Measurements from ENCODE around the gene ENGASE.

Gene ENGASE

GRCh38 chr17:79091226-79091670, 16.6 kb downstream of the ENGASE start:
- DNase-seq (ENCODE audit: low spot score) = no peak

DNA sequence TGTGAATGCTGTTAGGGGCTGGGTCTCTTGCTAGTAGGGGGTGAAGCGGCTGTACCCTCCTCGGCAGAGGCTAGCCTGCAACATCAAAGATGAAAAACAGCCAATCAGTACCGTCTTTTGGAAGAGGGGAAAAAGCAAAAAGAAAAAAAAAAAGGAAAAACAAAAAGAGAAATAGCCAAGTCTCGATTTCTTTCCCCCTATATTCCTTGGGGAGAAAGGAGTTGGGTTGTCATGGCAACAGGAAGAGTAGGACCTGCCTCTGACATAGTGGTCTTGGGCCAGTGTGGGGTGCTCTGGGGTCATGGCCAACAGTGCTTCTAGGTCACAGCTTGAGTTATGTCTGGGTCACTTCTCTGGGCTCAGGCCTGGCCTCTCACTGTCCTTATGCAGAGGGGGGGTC, 17.9 kb downstream of the ENGASE start:
- DNase-seq (ENCODE audit: low spot score) = no peak

DNA sequence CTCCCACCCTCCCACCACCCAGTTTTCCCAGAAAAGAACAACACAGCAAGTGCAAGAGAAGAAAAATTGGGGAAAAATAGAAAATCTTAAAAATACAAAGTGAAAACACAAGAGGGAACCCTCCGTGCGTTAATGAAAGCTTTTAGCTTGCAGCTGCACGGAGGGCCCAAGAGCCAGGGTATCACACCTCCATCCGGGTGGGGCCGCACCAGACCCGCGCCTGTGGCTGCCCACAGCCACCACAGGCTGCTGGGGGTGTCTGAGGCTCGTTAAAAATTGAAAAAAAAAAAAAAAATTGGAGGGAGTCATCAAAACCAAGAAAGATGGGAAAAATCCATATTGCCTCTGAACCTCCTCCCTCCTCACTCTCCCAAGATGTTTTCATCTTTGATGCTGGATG, 18.6 kb downstream of the ENGASE start:
- no peak for DNase-seq (ENCODE audit: low spot score)

- no peak for DNase-seq (ENCODE audit: low spot score)
Measured at GRCh38 chr17:79094261-79094660, 19.6 kb downstream of the ENGASE start.

DNA sequence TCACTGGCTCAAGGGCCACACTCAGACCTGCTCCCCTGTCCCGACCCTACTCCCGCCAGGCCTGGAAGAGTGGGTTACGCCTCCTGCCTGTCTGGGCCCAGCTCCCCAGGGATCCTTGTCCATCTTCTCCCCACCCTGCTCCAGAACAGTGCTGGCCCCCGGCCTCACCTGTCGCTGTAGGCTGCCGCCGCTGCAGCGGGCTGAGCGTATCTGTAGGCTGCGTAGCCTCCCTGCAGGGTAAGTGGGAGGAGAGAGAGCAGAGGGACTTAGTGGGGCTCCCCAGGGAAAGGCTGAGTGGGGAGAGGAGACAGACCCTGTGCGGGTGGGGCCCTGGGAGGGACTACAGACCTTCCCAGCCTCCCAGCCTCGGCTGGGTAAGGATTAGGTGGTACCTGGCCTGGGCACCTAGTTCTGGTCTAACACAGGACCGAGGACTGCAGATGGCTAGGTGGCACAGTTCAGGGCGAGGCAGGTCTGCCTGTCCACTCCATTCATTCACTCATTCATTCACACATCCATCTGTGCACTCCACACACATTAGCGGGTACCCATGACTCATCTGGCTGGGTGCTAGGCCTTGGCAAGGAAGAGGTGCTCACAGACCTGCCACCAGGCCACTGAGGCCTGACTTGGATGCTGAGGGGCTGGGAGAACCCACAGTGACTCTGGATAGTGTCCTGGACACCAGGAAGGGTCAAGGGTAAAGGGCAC, 20.9 kb downstream of the ENGASE start:
- DNase-seq (ENCODE audit: low spot score) = peak; percentile 26

DNA sequence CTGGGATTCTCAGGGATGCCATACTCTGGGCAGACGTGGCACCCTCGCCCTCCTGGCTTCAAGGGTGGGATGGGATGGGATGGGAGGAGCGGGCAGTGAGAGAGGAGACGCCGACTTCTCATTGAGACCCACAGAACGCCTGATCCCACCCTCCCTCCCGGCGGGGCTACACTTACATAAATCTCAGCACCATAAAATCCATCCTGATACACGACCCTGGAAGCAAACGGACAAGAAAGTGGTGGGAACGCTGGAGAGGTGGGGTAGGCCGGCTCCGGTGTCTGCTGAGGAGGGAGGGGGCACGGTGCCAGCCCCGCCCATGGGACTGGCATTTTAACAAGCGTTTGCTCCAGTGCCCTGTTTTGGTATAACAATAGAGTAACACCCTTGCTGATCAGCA, 21.9 kb downstream of the ENGASE start:
- no peak for DNase-seq (ENCODE audit: low spot score)

DNA sequence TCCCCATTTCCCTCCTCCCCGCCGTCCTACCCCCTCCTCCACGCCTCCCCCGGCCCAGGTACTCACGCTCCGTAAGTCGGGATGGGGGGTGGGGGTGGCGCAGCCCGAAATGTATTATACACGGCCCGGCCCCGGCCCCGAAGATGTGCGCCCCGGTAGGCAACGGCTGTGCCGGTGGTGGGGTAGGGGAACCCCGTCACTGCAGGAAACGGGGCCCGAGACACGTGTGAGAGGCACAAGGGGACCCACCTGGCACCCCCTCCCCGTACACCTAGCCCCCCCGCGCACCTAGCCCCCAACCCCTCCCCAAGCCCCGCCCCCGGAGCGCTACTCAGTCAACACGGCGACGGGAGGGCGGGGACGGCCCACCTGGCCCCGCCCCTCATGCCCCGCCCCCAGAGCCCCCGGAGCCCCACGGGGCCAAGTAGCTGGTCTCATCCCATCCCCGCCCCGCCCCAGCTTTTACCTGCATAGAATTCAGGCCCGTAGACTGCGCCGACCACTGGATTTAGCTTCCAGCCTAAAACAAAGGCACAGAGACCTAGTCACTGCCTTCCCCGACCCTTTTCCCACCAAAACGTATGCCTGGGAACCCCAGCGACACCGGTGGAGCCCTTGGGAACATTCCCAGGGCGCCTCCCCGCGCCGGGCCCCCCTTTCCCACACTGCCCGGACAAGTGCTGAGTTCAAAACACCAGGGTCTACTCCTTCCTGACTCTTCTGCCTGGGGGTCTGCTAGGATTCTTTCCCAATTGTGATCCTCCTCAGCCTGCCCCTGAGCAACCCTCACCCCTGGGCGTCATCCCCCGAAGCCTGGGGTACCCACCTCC, 22.8 kb downstream of the ENGASE start:
- no peak for DNase-seq (ENCODE audit: low spot score)

DNA sequence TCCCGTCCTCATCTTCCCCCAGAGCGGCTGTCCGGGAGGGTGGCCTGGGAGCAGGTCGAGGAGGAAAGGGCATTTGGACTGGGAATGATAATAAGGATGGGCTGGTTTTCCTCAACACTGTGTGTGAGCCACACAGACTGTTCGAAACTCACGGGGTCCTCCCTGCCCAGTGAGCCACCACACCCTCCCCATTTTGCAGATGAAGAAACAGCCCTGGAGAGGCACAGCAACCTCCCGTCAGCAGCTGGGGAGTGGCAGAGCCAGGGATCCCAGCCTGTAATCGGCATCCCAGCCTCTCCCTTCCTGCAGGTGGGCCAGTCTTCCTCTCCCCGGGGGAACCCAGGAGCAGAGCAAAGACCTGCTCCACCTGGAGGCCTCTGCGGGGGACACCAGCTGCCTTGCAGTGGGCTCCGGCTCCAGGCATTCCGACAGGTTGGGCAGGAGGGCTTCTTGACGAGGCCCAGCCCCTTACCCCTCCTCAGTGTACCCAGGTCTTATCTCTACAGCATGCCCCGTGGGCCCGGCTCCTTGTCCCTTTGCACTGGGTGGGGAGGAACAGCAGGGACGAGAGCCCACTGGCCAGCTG, 23.8 kb downstream of the ENGASE start:
- DNase-seq (ENCODE audit: low spot score) = no peak

DNA sequence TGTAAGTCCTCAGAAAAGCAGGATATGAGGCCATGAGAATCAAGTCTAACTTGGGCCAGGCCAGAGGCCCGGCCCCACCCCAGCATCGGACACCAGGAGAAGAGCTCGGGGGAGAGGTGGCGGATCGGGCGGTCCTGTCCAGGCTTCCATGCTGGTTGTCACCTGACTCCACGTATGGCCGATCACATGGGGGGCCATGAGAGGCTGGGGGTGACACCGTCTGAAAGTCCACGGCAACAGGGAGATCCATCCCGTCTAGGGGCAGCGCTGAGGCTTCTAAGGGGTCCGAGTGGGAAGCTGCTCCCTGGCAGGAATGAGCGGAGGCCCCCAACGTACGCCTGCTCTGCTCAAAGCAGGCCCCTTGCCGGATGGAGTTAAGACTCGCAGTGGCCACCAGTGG, 25.8 kb downstream of the ENGASE start:
- DNase-seq (ENCODE audit: low spot score) = no peak

DNA sequence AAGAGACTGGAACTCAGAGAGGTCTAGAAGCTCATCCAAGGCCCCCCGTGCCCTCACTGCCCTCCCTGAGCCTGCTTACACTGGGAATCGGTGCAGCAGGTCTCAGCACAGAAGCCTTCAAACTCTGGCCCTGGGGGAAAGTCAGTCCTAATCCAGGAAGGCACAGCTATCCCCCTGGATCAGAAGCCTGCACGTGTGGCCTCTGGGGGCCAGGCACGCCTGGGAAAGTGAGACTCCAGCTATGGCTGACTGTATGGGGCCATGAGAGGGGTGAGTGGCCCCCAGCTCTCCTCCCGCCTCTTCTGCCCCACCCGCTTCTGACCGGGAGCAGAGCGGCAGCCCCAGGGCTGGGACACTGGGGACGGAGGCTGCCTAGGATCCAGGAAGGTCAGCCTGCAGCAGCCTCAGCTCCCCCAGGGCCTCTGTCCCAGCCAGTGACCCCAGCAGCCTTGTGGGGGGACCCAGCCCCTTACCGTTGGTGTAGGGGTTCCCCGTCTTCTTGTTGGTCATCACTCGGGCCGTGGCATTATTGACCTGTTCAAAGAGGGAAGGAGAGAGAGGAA, 26.6 kb downstream of the ENGASE start:
- DNase-seq (ENCODE audit: low spot score) = no peak

DNA sequence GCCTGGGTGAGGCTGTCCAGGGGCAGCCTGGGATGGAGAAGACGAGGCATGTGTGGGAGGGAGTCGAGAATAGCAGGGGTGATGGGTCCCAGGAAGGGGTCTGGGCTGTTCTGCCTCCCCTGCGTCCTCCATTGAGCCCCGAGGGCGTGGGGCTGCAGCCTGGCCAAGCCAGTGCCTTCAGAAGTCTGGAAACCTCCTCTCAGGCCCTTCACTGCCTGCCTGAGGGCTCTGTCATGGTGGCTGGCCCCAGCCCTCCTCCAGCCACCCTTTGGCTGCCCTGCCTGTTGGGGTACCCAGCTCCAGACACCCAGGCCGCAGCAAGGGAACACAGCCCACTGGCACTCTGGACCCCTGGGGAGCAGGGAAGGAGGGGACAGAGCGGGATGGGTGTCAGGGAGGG, 27.6 kb downstream of the ENGASE start:
- no peak for DNase-seq (ENCODE audit: low spot score)

DNA sequence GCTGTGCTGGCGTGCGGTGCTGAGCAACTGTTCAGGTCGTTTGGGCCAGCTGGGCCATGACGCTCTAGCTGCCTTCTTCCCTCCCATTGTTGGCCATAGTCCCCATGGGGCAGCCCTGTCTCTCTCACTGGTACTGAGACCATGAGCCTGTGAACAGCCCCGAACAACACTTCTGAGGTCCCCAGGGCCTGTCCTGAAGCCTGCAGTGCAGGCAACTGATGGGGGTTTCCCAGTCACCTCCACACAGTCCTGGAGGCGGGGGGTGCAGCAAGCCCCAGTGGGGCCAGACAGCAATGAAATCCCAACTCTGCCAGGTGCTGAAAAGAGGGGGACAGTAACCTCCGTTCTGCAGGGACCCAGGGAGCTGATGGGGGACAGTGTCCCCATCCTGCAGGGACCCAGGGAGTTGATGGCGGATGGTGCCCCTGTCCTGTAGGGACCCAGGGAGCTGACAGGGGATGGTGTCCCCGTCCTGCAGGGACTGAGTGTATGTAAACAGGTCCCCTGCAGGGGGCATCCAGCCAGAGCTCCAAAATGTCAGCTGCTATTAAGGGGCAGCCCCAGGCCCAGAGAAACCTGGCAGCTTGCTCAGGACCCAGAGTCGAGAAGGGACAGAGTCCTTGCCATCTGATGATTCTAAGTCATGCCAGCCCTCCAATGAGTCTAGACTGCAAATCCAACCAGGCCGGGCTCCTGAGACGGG, 30.4 kb downstream of the ENGASE start:
- DNase-seq (ENCODE audit: low spot score) = no peak

GRCh38 chr17:79105937-79106336, 31.3 kb downstream of the ENGASE start:
- DNase-seq (ENCODE audit: low spot score) = no peak

DNA sequence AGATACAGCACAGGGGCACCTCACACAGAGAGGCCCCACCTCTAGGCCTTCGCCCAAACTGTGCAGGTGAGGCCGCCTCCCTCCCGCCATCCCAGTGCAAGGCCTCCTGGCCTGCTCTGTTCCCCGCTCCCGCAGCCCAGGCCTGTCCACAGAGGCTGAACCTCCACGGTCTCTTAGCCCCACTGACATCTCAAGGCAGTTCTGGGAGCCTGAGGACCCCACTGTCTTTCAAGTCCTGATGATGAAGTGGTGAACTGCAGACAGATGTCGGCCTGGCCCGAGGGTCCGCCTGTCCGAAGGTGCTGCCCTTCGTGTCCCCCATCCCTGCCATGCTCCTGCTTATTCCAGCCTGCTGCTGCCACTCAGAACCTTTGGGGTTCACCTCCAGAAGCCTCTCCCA, 32.3 kb downstream of the ENGASE start:
- DNase-seq (ENCODE audit: low spot score) = no peak

DNA sequence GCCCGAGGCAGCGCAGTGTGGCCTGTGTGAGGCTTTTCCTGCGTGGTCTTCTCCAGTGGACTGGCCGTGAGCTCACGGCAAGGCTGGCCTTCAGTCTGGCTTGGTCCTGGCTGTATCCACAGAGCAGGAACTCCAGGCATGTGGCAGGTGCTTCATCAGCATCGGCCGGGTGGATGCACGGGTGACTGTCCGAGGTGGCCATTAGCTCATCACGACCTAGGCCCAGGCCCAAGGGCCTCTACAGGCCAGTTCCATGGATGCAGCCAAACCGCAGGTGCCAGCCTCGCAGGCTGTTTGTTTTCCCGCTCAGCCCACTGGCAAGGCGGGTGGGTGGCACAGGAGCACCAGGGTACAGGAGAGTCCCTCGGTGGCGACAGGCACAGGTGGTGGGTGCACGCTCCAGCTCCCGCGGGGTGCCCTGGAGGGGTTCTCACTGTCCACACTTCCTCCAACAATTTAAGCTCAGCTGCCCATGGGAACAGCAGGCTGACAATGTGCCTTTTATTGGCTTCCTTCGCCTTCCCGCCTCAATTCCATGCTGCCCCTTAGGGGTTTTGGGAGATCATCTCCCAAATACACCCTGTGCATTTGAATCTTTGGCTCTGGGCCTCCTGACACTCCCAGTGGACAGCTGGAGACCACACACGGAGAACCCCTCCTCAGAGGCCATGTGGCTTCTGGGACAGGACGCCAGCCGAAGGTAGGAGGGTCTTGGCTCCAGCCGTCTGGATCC, 33.0 kb downstream of the ENGASE start:
- no peak for DNase-seq (ENCODE audit: low spot score)

DNA sequence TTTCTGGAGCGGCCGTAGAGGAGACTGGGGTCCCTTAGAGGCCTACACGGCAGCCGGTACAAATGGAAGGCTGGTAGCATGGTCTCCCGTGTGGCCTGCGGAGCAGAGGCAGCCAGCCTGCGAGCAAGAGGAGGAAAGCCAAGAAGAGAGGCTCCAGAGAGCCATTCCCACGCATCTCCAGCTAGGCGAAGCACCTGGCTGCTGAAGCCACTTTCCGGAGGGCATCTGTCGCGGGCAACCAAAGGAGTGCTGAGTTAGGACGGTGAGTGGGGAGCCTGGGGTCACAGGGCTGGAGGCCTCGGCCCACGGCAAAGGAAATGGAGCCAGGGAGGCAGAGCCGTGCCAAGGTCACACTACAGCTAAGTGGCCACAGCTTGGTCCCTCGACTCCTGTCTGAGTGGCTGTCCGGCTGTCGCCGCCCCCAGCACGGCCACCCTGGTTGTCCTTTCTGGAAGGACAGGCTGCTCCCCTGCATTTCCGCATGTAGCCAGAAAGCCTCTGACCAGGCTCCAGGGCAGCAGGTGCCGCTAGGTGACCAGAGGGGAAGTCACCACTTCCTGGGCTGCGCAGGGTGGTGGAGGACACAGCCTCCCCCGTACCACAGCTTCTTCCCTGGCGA, 33.7 kb downstream of the ENGASE start:
- no peak for DNase-seq (ENCODE audit: low spot score)

DNA sequence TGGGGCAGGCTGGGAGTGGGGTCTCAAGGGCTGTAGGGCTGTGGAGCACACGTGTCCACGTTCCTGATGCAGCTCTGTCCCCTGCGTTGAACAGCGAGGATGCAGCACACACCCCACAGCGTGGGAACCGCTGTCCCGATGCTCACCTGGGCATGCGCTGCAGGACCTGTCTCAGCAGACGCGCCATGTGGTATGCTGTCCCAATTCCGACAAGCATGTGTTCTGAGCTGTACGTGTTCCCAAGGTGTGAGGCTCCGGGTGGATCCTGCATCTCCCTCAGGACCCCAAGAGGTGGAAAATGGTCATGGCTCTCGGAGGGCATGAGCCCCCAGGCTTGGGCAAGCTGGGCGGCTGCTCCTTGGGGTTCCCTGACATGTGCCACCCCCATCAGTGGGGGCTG, 34.2 kb downstream of the ENGASE start:
- DNase-seq (ENCODE audit: low spot score) = no peak

GRCh38 chr17:79109584-79109983, 35.0 kb downstream of the ENGASE start:
- peak; percentile 21 for DNase-seq (ENCODE audit: low spot score)

GRCh38 chr17:79111097-79111496, 36.5 kb downstream of the ENGASE start:
- DNase-seq (ENCODE audit: low spot score) = no peak

DNA sequence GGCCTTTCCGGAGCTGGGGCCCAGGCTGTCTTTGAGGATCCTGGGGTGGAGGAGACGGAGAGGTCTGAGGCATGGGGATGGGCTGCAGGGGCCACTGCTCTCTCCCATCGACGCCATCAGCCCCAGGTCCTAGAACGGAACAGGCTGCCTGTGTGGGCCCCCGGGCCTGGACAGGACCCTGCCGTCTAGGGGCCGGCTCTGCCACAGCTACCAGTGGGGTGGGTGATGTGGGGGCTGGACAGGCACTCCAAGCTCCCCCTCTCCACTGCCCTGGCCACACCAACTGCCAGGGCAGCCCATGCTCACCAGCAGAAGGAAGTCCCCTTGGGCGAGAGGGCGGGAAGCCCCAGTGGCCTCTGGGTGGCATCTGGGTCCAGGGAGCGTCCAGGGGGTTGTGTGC, 37.8 kb downstream of the ENGASE start:
- DNase-seq (ENCODE audit: low spot score) = no peak

All from kidney tubule cell (primary cell).